ENCODE results near the gene HPX. TPM values are rescaled to one million over a fixed set of nuclear protein-coding genes. Genes with fewer than 3 reads are reported as not detected.

Gene HPX
- total RNA-seq, 1 experiment from 2014 or later, result 1.2 TPM

GRCh38 chr11:6458352-6459098 lies 17.7 kb upstream of the HPX start:
- Mint-ChIP-seq H3K36me3 (ENCODE audit: insufficient read depth in 1 of 3, low read depth in 3 of 3) (peaks cover 0 to 25% (median 6%) of the 10 kb centered on the region in 3 experiments; a peak in 3 of 7 replicates), H3K9me3 (no peaks in the 10 kb centered on the region), H3K4me3 (no peak overlapping the region), H3K27ac (peak overlapping the region in 2 of 3 experiments; percentile 2 to 36; a peak in 2 of 7 replicates), H3K27me3 (ENCODE audit: low read depth) (no peaks in the 10 kb centered on the region), H3K4me1 (no peaks in the 10 kb centered on the region)
- Histone ChIP-seq H3K4me1 (ENCODE audit: insufficient read depth, low read length) (no peaks in the 10 kb centered on the region), H3T11ph (ENCODE audit: low read length) (no peak overlapping the region), H3K79me2 (ENCODE audit: insufficient read depth, low read length) (no peaks in the 10 kb centered on the region), H3K4ac (ENCODE audit: low read depth, low read length) (no peak overlapping the region), H2BK15ac (ENCODE audit: low read depth, low read length) (no peak overlapping the region), H4K20me1 (ENCODE audit: control insufficient read depth, insufficient read depth, insufficient read length) (no peaks in the 10 kb centered on the region), H3K23ac (ENCODE audit: insufficient read length, low read depth, low read length) (no peak overlapping the region), H3K9ac (ENCODE audit: extremely low read depth, insufficient read length, low read length) (no peak overlapping the region), H4K8ac (replicated peaks; ENCODE audit: insufficient read length, low read depth, low read length) (no peak overlapping the region), H2BK5ac (ENCODE audit: insufficient read length, low read length) (no peak overlapping the region), H3K14ac (ENCODE audit: insufficient read depth, low read length) (no peak overlapping the region), H3K9me3 (ENCODE audit: control insufficient read depth, low read depth, low read length) (no peaks in the 10 kb centered on the region), H2BK20ac (ENCODE audit: low read depth, low read length, poor library complexity, severe bottlenecking) (no peak overlapping the region), H2BK12ac (ENCODE audit: insufficient read length, low read depth, low read length) (no peak overlapping the region), H3K23me2 (ENCODE audit: insufficient read length, low read depth, low read length, poor library complexity, severe bottlenecking) (no peaks in the 10 kb centered on the region), H3K27me3 (ENCODE audit: insufficient read depth, low read length) (no peaks in the 10 kb centered on the region), H2AFZ (ENCODE audit: low read length) (no peak overlapping the region), H3K27ac (ENCODE audit: insufficient read length, low read depth, low read length) (no peak overlapping the region), H2AK5ac (ENCODE audit: insufficient read length, low read length) (no peak overlapping the region), H4K5ac (ENCODE audit: insufficient read length, low read depth, low read length) (no peak overlapping the region), H3K18ac (ENCODE audit: insufficient read length, low read depth, low read length) (no peak overlapping the region), H2BK120ac (ENCODE audit: low read depth, low read length, poor library complexity, severe bottlenecking) (no peak overlapping the region), H3K4me2 (ENCODE audit: insufficient read depth, insufficient read length, low read length) (no peak overlapping the region), H3K79me1 (ENCODE audit: insufficient read depth, low read depth, low read length, poor library complexity, severe bottlenecking) (no peaks in the 10 kb centered on the region), H4K91ac (ENCODE audit: insufficient read length, low read depth, low read length) (no peak overlapping the region), H3K56ac (ENCODE audit: insufficient read length, low read depth, low read length) (no peak overlapping the region)
- no peak for TF ChIP-seq CTCF (conservative IDR thresholded peaks at IDR 0.05)
- DNase-seq, result no peak
- WGBS (ENCODE audit: extremely low coverage, insufficient read length, low lambda C conversion rate), result no CpG with 5 or more reads among the region's 2 CpGs
